Panc1 (cell line): Measurements from ENCODE around the gene PAX5. TPM values are rescaled to one million over a fixed set of nuclear protein-coding genes. Genes with fewer than 3 reads are reported as not detected.

Source experiments
- ATAC-seq: fragments of 200-7000 bp; cut with Tn5 transposase; 2 replicates; pipeline ENCODE4 v1.9.1; 2020; ENCODE audit warnings: mild to moderate bottlenecking, moderate library complexity
- BruUV-seq: library from RNA; stranded (reverse); fragments of 400-500 nt; replicated peaks from 2 replicates; lab custom pipeline; 2021; lab: Mats Ljungman, UMichigan
- CTCF ChIA-PET: fragments of 300-600 bp; sonication (Branson Sonifier 250); formaldehyde crosslinking; loops from one replicate; lab custom pipeline; 2022; ENCODE audit warnings: antibody characterized with exemption; lab: Charles Lee
- POLR2A ChIA-PET: fragments of 300-600 bp; sonication (Branson Sonifier 250); formaldehyde crosslinking; loops from one replicate; lab custom pipeline; 2022; ENCODE audit warnings: antibody characterized with exemption; lab: Charles Lee
- DNase-seq: peaks from one replicate; pipeline ENCODE4 v3.0.0-alpha.2; 2010; ENCODE audit warnings: low read depth, low spot score
- H3K27ac ChIP-seq: 2 replicates; pipeline ENCODE4 v1.5.1; 2011; ENCODE audit warnings: mild to moderate bottlenecking, low read length, inconsistent platforms
- H3K27me3 ChIP-seq: fragments of 200-500 bp; sonication (Bioruptor generic); 2 replicates; pipeline ENCODE4 v1.6.0; 2014; ENCODE audit warnings: low read length, inconsistent platforms; ENCODE audit not compliant: control insufficient read depth, insufficient read depth
- H3K36me3 ChIP-seq: fragments of 200-500 bp; sonication (Bioruptor generic); 2 replicates; pipeline ENCODE4 v1.5.1; 2014; ENCODE audit warnings: inconsistent platforms, mild to moderate bottlenecking, low read length, moderate library complexity; ENCODE audit not compliant: control insufficient read depth, insufficient read depth
- H3K4me1 ChIP-seq: 2 replicates; pipeline ENCODE4 v1.5.1; 2011; ENCODE audit warnings: inconsistent platforms, mild to moderate bottlenecking, low read length, moderate library complexity; ENCODE audit not compliant: control insufficient read depth, insufficient read depth
- H3K4me3 ChIP-seq, 2 experiments: 2 replicates each; pipeline ENCODE4 v1.5.1; 2011 to 2012; ENCODE audit warnings: low read depth in 2 of 2, low read length in 2 of 2, mild to moderate bottlenecking in 2 of 2, inconsistent platforms in 1 of 2, moderate library complexity in 1 of 2
- H3K9me3 ChIP-seq: fragments of 200-500 bp; sonication (Bioruptor generic); 2 replicates; pipeline ENCODE4 v1.5.1; 2014; ENCODE audit warnings: low read depth, mild to moderate bottlenecking, inconsistent platforms, low read length, moderate library complexity; ENCODE audit not compliant: control insufficient read depth, insufficient read depth
- POLR2AphosphoS5 ChIP-seq: IDR thresholded peaks from 2 replicates; pipeline ENCODE4 v1.6.1; 2012; ENCODE audit warnings: mild to moderate bottlenecking, low read depth, low read length, moderate library complexity
- SIN3A ChIP-seq: IDR thresholded peaks from 2 replicates; pipeline ENCODE4 v1.6.1; 2012; ENCODE audit warnings: low read depth, mild to moderate bottlenecking, low read length, moderate library complexity, borderline replicate concordance; ENCODE audit not compliant: insufficient read depth
- TCF7L2 ChIP-seq: IDR thresholded peaks from 2 replicates; pipeline ENCODE4 v1.6.1; 2011; ENCODE audit warnings: mild to moderate bottlenecking, low read depth, low read length, inconsistent platforms
- in situ Hi-C: cut with HindIII; loops from 2 replicates; pipeline ENCODE4 v1.10.0; 2016; ENCODE audit warnings: low sequenced_read_pairs, low pct_unique_long_range_greater_than_20kb
- intact Hi-C: fragments of 100-400 bp; cut with micrococcal nuclease; formaldehyde crosslinking; loops from one replicate; pipeline ENCODE4 v1.10.0; 2022; ENCODE audit not compliant: unreplicated experiment
- total RNA-seq: library from RNA; stranded (reverse); gene quantifications from one replicate; pipeline ENCODE4 v1.2.1, GENCODE V29; 2021; ENCODE audit not compliant: unreplicated experiment
- TF ChIP-seq, protein P1 (sequence below): fragments of 450-650 bp; IDR thresholded peaks from 2 replicates; pipeline ENCODE4 v1.5.1; 2017; ENCODE audit warnings: mild to moderate bottlenecking
- TF ChIP-seq, protein P2 (sequence below), 2 experiments: IDR thresholded peaks; 2 replicates each; pipeline ENCODE4 v1.6.1; 2011 to 2012; ENCODE audit warnings: low read depth in 2 of 2, control low read depth in 1 of 2, low read length in 1 of 2, mild to moderate bottlenecking in 1 of 2, moderate library complexity in 1 of 2; ENCODE audit not compliant: insufficient read depth in 1 of 2

The PAX5 gene
- total RNA-seq, 1 experiment from 2014 or later = 0.39 TPM

DNA sequence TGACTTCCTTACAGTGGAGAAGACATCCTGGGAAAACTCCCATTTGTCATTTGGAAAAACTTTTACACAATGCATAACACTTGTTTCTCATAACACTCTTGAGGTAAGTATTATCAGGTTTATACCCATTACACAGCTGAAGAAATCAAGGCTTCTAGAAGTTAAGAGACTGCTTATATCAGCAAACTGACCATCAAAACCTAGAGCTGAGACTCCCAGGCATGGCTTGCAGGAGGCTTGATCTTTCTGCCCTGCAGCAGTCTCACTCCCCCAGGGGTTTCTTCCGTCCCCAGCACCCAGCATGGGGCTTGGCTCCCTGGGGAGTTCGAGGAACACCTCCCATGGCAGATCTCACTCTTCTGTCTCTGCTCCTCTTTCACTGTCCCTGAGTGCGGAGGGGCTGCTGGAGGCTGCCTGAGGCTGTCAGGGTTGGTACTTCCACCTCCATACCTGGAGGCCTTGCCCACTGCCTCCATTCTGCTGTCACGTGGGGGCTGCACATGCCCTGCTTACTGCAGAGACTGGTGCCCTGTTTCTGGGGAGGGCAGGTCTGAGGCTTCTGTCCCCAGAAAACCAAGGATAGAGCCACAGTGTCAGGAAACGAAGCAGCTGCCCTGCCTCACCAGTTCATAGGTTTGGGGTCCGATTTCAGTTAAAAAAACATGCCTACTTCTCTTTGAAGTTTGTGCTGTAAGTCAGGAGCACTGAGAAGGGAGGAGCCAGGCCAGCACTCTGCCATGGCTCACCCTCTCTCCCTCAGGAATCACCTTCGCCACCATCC lies 202.5 kb downstream of the PAX5 start:
- ChIA-PET CTCF (interaction anchor here (0.6 kb wide), 1 partner anchor 163 kb away, joined by 3 read pairs; no protein-coding TSS in a partner anchor), POLR2A (no interaction called here)
- in situ Hi-C loops = no loop called here
- BruUV-seq = no TSS peak
- H3K4me3 ChIP-seq = no peak overlapping the region
- no peak for DNase-seq
- intact Hi-C loops = no loop called here
- H3K27me3 ChIP-seq = no peaks in the 10 kb centered on the region; the same call in none of the 2 replicates
- TF ChIP-seq POLR2AphosphoS5 (no peak), SIN3A (no peak), TCF7L2 (no peak)
- TF ChIP-seq, protein P1, sequence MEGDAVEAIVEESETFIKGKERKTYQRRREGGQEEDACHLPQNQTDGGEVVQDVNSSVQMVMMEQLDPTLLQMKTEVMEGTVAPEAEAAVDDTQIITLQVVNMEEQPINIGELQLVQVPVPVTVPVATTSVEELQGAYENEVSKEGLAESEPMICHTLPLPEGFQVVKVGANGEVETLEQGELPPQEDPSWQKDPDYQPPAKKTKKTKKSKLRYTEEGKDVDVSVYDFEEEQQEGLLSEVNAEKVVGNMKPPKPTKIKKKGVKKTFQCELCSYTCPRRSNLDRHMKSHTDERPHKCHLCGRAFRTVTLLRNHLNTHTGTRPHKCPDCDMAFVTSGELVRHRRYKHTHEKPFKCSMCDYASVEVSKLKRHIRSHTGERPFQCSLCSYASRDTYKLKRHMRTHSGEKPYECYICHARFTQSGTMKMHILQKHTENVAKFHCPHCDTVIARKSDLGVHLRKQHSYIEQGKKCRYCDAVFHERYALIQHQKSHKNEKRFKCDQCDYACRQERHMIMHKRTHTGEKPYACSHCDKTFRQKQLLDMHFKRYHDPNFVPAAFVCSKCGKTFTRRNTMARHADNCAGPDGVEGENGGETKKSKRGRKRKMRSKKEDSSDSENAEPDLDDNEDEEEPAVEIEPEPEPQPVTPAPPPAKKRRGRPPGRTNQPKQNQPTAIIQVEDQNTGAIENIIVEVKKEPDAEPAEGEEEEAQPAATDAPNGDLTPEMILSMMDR = no peak
- TF ChIP-seq, protein P2, sequence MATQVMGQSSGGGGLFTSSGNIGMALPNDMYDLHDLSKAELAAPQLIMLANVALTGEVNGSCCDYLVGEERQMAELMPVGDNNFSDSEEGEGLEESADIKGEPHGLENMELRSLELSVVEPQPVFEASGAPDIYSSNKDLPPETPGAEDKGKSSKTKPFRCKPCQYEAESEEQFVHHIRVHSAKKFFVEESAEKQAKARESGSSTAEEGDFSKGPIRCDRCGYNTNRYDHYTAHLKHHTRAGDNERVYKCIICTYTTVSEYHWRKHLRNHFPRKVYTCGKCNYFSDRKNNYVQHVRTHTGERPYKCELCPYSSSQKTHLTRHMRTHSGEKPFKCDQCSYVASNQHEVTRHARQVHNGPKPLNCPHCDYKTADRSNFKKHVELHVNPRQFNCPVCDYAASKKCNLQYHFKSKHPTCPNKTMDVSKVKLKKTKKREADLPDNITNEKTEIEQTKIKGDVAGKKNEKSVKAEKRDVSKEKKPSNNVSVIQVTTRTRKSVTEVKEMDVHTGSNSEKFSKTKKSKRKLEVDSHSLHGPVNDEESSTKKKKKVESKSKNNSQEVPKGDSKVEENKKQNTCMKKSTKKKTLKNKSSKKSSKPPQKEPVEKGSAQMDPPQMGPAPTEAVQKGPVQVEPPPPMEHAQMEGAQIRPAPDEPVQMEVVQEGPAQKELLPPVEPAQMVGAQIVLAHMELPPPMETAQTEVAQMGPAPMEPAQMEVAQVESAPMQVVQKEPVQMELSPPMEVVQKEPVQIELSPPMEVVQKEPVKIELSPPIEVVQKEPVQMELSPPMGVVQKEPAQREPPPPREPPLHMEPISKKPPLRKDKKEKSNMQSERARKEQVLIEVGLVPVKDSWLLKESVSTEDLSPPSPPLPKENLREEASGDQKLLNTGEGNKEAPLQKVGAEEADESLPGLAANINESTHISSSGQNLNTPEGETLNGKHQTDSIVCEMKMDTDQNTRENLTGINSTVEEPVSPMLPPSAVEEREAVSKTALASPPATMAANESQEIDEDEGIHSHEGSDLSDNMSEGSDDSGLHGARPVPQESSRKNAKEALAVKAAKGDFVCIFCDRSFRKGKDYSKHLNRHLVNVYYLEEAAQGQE (IDR thresholded peaks at IDR 0.05; ENCODE audit: insufficient read depth in 1 of 2, low read depth in 2 of 2, low read length in 1 of 2) = no peak
- no peaks in the 10 kb centered on the region for H3K36me3 ChIP-seq
- H3K4me1 ChIP-seq = no peaks in the 10 kb centered on the region
- no peaks in the 10 kb centered on the region for H3K9me3 ChIP-seq
- no peak for ATAC-seq
- H3K27ac ChIP-seq = no peak overlapping the region

DNA sequence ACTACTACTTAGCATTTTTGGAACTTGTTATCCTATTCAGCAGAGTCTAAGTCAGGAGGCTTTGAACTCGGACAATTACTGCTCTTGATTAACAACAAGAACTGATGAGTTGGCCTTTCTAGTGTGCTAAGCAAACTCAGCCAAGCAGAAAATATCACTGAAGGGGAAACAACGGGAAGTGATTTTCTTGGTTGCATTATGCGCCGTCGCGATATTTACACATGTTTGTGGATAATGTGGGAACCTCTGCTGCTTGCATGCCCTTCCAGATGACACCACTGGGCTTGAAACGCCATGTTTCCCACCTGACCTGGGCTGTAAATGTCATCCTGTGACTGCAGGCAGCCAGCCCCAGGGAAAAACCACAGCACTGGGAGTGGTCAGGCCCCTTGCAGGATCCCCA lies 205.5 kb downstream of the PAX5 start:
- Histone ChIP-seq H3K27me3 (peaks cover under 1% of the 10 kb centered on the region), H3K9me3 (no peaks in the 10 kb centered on the region), H3K27ac (no peak overlapping the region), H3K4me1 (no peaks in the 10 kb centered on the region), H3K36me3 (no peaks in the 10 kb centered on the region), H3K4me3 (no peak overlapping the region)
- no peak for ATAC-seq
- ChIA-PET POLR2A (no interaction called here), CTCF (no interaction called here)
- TF ChIP-seq, protein P2 (IDR thresholded peaks at IDR 0.05; ENCODE audit: insufficient read depth in 1 of 2, low read depth in 2 of 2, low read length in 1 of 2) = no peak
- TF ChIP-seq POLR2AphosphoS5 (no peak), TCF7L2 (no peak), SIN3A (no peak)
- TF ChIP-seq, protein P1 = no peak
- no peak for DNase-seq
- intact Hi-C loops (no loop called here), in situ Hi-C loops (no loop called here)
- no TSS peak for BruUV-seq
